Fibroblast of the aortic adventitia (primary cell): ENCODE data around the gene SESN1. TPM values are rescaled to one million over a fixed set of nuclear protein-coding genes. Genes with fewer than 3 reads are reported as not detected.
A peak's percentile ranks its signal among the peaks of the same experiment; 100 is the strongest.
"Not testable (repeated sequence)": the region's sequence is repeated elsewhere in the genome, so short reads cannot be mapped to it uniquely, and the experiment has no call there.

ENCODE experiments used
- DNase-seq: peaks from one replicate; pipeline ENCODE4 v3.0.0-alpha.2; 2010; ENCODE audit warnings: low read depth
- H3K4me3 ChIP-seq: 2 replicates; pipeline ENCODE4 v1.5.1; 2011; ENCODE audit warnings: low read depth, mild to moderate bottlenecking, control low read depth, low read length, moderate library complexity
- total RNA-seq: library from RNA; depleted of rRNA; stranded (reverse); fragments of >200 nt; gene quantifications from 2 replicates; pipeline ENCODE4 v1.2.3, GENCODE V29; 2012; ENCODE audit warnings: low replicate concordance
- TF ChIP-seq, protein P1 (sequence below): IDR thresholded peaks from 2 replicates; pipeline ENCODE4 v1.5.1; 2011; ENCODE audit warnings: mild to moderate bottlenecking, low read length, control low read depth, inconsistent platforms; ENCODE audit not compliant: insufficient read depth

The SESN1 gene
- total RNA-seq, 1 donor, result 22.7 TPM

DNA sequence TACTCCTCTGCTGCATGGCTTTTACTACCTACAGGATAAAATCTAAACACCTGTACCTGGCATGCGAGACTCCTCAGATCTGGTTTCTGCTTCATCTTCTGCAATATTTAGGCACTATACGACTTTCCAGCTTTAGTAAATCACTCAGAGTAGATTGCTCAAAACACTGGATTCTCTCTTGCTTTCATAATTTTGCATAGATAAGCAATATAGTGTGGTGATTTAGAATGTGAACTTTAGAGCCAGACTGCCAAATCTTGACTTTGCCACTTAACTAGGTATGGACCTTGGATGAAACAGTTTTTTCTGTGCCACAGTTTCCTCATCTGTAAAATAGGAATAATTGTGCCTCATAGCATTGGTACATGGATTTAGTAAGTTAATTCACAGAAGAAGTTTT, 29.6 kb upstream of the SESN1 start:
- TF ChIP-seq, protein P1, sequence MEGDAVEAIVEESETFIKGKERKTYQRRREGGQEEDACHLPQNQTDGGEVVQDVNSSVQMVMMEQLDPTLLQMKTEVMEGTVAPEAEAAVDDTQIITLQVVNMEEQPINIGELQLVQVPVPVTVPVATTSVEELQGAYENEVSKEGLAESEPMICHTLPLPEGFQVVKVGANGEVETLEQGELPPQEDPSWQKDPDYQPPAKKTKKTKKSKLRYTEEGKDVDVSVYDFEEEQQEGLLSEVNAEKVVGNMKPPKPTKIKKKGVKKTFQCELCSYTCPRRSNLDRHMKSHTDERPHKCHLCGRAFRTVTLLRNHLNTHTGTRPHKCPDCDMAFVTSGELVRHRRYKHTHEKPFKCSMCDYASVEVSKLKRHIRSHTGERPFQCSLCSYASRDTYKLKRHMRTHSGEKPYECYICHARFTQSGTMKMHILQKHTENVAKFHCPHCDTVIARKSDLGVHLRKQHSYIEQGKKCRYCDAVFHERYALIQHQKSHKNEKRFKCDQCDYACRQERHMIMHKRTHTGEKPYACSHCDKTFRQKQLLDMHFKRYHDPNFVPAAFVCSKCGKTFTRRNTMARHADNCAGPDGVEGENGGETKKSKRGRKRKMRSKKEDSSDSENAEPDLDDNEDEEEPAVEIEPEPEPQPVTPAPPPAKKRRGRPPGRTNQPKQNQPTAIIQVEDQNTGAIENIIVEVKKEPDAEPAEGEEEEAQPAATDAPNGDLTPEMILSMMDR, result no peak
- DNase-seq, result no peak
- H3K4me3 ChIP-seq, result no peak overlapping the region

DNA sequence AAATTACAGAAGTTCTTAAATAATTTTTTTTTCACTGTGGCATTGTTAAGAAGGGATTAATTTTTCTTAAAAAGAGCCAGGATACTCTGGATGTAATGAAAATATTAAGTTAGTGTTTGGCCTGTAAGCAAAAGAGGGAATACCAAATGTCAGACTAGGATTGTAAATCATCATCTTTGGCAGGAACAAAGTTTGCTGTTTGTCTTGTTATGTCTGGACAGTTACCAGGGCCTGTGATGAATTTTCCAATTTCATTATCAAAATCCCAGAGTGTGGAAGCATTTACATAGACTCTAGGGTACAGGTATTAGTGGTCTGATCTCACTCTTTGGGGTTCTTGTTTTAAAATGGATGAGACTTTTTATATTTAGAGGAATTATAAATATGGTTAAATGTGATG, 26.8 kb upstream of the SESN1 start:
- TF ChIP-seq, protein P1, result no peak
- peak; percentile 66 for DNase-seq
- H3K4me3 ChIP-seq, result no peak overlapping the region

DNA sequence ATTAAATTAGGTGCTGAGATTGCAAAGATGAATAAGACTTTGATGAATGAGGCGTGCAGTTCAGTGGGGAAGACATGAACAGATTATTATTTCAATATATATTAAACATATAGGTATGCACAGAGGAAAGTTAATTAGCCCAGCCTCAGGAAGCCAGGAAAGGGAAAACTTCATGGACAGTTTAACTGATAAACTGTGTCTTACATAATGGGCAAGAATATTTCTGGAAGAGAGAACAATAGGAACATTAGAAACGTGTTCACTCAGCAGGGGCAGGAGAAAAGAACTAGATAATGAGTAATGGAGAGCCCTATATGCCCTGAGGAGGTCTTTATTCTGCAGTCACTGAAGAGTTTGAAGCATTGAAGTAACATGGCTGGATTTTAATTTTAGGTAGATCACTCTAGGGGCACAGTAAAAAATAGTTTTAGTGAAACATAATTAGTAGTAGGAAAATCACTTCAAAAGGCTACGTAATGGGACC, 24.3 kb upstream of the SESN1 start:
- DNase-seq, result peak; percentile 31
- TF ChIP-seq, protein P1, result no peak
- no peak overlapping the region for H3K4me3 ChIP-seq

DNA sequence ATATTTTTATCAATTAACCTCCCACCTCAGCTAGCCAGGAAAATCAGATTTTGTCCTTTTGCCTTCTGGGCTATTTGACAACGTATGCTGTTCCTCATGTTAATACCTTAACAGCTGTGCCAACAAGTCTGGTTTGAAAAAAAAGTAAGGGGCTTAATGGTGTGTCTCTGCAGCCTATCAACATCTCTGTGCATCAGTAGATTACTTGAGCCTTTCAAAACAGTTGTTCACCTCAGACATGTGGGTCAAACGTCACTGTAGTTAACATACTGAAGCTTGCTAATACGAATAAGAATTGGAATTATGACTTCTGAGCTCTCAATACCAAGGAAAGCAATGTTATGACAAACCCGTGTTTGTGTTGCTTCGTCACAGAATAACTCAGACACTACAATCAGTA, 23.7 kb upstream of the SESN1 start:
- peak; percentile 16 for DNase-seq
- TF ChIP-seq, protein P1, result no peak
- no peak overlapping the region for H3K4me3 ChIP-seq

DNA sequence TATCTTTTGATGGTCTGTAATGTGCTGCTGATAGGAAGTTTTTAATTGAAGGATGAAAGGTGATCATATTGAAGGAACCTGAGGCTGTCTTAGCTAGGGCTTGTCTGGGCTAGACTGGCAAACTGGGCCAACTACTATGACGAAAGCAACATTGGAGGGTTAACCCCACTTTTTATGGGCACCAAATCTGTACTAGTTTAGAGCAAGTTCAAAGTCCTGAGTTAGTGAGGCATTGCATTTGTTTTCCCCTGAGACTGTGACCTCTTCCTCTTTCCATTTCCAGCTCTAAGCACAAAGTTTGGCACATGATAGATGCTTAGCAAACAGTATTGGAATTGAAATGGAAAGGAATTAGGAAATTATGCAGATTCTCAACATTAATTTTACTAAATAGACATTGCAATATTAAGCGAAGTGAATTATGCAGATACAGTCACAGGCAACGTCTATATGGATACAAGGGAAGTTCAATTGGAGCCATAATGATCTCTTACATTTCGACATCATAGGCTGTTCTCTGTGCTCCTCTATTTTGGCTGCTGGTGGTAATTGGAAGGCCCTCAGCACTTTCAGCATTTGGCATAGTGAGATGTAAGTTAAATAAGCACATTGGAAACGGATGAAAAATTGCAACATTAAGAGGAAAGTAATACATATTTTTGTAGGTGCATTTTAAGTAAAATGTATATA, 22.8 kb upstream of the SESN1 start:
- no peak overlapping the region for H3K4me3 ChIP-seq
- DNase-seq, result no peak

DNA sequence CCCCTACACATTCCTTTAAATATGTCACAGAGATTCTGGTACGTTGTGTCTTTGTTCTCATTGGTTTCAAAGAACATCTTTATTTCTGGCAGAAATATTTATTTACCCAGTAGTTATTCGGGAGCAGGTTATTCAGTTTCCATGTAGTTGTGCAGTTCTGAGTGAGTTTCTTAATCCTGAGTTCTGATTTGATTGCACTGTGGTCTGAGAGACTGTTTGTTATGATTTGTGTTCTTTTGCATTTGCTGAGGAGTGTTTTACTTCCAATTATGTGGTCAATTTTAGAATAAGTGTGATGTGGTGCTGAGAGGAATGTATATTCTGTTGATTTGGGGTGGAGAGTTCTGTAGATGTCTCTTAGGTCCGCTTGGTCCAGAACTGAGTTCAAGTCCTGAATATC, 18.0 kb upstream of the SESN1 start:
- not testable (repeated sequence) for H3K4me3 ChIP-seq

More for the DNA sequence above, 22.8 kb upstream of the SESN1 start:
- TF ChIP-seq, protein P1, result no peak

DNA sequence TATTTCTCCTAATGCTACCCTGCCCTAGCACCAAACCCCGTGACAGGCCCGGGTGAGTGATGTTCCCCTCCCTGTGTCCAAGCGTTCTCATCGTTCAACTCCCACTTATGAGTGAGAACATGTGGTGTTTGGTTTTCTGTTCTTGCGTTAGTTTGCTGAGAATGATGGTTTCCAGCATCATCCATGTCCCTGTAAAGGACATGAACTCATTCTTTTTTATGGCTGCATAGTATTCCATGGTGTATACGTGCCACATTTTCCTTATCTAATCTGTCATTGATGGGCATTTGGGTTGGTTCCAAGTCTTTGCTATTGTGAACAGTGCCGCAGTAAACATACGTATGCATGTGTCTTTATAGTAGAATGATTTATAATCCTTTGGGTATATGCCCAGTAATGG, 15.0 kb upstream of the SESN1 start:
- H3K4me3 ChIP-seq, DNase-seq: not testable (repeated sequence)

More for the DNA sequence above, 18.0 kb upstream of the SESN1 start:
- not testable (repeated sequence) for DNase-seq

DNA sequence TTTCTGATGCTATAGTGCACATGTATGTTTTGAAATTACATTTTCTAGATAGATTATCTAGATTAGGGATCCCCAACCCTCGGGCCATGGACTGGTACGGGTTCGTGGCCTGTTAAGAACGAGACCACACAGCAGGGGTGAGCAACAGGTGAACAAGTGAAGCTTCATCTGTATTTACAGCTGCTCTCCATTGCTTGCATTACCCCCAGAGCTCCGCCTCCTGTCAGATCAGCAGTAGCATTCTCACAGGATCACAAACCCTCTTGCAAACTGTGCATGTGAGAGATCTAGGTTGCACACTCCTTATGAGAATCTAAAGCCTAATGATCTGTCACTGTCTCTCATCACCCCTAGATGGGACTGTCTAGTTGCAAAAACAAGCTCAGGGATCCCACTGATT, 11.0 kb upstream of the SESN1 start:
- no peak overlapping the region for H3K4me3 ChIP-seq
- TF ChIP-seq, protein P1, result no peak
- DNase-seq, result no peak
